Keratinocyte (primary cell): ENCODE results near the gene FARP1. TPM values are rescaled to one million over a fixed set of nuclear protein-coding genes. Genes with fewer than 3 reads are reported as not detected.

ENCODE experiments used
- DNase-seq: peaks from one replicate; pipeline ENCODE4 v3.0.0-alpha.2; 2011; ENCODE audit warnings: low read depth, missing footprints, low spot score
- FAIRE-seq: peaks from 2 replicates; lab custom pipeline; 2011; peaks lifted over from hg19 to GRCh38; lab: Jason Lieb, UNC
- H2AFZ ChIP-seq: 2 replicates; pipeline ENCODE4 v1.6.0; 2012; ENCODE audit warnings: low read length, control low read depth, inconsistent platforms; ENCODE audit not compliant: control insufficient read depth
- H3K27ac ChIP-seq: 2 replicates; pipeline ENCODE4 v1.5.1; 2011; ENCODE audit warnings: low read length; ENCODE audit not compliant: control insufficient read depth, insufficient read depth
- H3K27me3 ChIP-seq: 3 replicates; pipeline ENCODE4 v1.6.0; 2011; ENCODE audit warnings: low read length; ENCODE audit not compliant: control insufficient read depth, insufficient read depth; ENCODE audit errors: extremely low read depth
- H3K36me3 ChIP-seq, 2 experiments: 2 replicates in 1 of 2; 3 replicates in 1 of 2; pipeline ENCODE4 v1.5.1; 2011; ENCODE audit warnings: low read length in 2 of 2, mild to moderate bottlenecking in 1 of 2; ENCODE audit not compliant: control insufficient read depth in 2 of 2, insufficient read depth in 2 of 2; ENCODE audit errors: extremely low read depth in 1 of 2
- H3K4me1 ChIP-seq: 3 replicates; pipeline ENCODE4 v1.5.1; 2011; ENCODE audit warnings: low read length; ENCODE audit not compliant: control insufficient read depth, insufficient read depth; ENCODE audit errors: extremely low read depth
- H3K4me2 ChIP-seq: 3 replicates; pipeline ENCODE4 v1.6.0; 2011; ENCODE audit warnings: low read depth, low read length; ENCODE audit not compliant: control insufficient read depth, insufficient read depth; ENCODE audit errors: extremely low read depth
- H3K4me3 ChIP-seq, 3 experiments: fragments of 200-600 bp in 1 of 3; sonication (generic) in 1 of 3; 2 replicates in 2 of 3; 3 replicates in 1 of 3; pipeline ENCODE4 v1.5.1; 2011 to 2016; ENCODE audit warnings: low read length in 3 of 3, mild to moderate bottlenecking in 3 of 3, control low read depth in 2 of 3, inconsistent platforms in 1 of 3, low read depth in 1 of 3, mixed read lengths in 1 of 3, mixed run types in 1 of 3, moderate library complexity in 1 of 3; ENCODE audit not compliant: control insufficient read depth in 2 of 3, insufficient read depth in 2 of 3; ENCODE audit errors: extremely low read depth in 1 of 3
- H3K79me2 ChIP-seq: 2 replicates; pipeline ENCODE4 v1.6.0; 2012; ENCODE audit warnings: low read length; ENCODE audit not compliant: control insufficient read depth, insufficient read depth
- H3K9ac ChIP-seq: 3 replicates; pipeline ENCODE4 v1.6.0; 2011; ENCODE audit warnings: low read length; ENCODE audit not compliant: control insufficient read depth, insufficient read depth; ENCODE audit errors: extremely low read depth
- H3K9me1 ChIP-seq: 3 replicates; pipeline ENCODE4 v1.6.0; 2011; ENCODE audit warnings: low read length; ENCODE audit not compliant: control insufficient read depth, insufficient read depth; ENCODE audit errors: extremely low read depth
- H3K9me3 ChIP-seq: 2 replicates; pipeline ENCODE4 v1.5.1; 2012; ENCODE audit warnings: low read depth, low read length; ENCODE audit not compliant: control insufficient read depth
- H4K20me1 ChIP-seq: 3 replicates; pipeline ENCODE4 v1.6.0; 2011; ENCODE audit warnings: low read length; ENCODE audit not compliant: control insufficient read depth, insufficient read depth; ENCODE audit errors: extremely low read depth
- EZH2 ChIP-seq: IDR thresholded peaks from one replicate; pipeline ENCODE4 v1.6.1; 2012; ENCODE audit warnings: inconsistent platforms, mild to moderate bottlenecking, low read length, moderate library complexity
- dilution Hi-C: fragments of 300-500 bp; cut with MboI; formaldehyde crosslinking; loops from one replicate; pipeline ENCODE4 v1.7.0; 2020; ENCODE audit warnings: low sequenced_read_pairs; ENCODE audit not compliant: extremely low pct_ligation_motif_present
- polyA plus RNA-seq, 5 experiments: library from polyadenylated mRNA; depleted of rRNA in 3 of 5; stranded (reverse) in 3 of 5; stranded (forward) in 1 of 5; unstranded in 1 of 5; fragments of >200 nt; gene quantifications; 1 replicate in 1 of 5; 2 replicates in 3 of 5; 3 replicates in 1 of 5; pipeline versions ENCODE4 v1.2.1 to v1.2.3, GENCODE V29; 2011 to 2012; ENCODE audit warnings: missing spikeins in 2 of 5, low read depth in 1 of 5, low replicate concordance in 1 of 5
- TF ChIP-seq, protein P1 (sequence below), 3 experiments: IDR thresholded peaks in 1 of 3; conservative IDR thresholded peaks in 1 of 3; optimal IDR thresholded peaks in 1 of 3; 2 replicates in 2 of 3; 3 replicates in 1 of 3; pipeline versions ENCODE3 to v1.5.1; 2011; ENCODE audit warnings: low read length in 3 of 3, mild to moderate bottlenecking in 3 of 3, moderate library complexity in 2 of 3, control low read depth in 1 of 3, inconsistent platforms in 1 of 3; ENCODE audit not compliant: insufficient read depth in 2 of 3; ENCODE audit errors: extremely low read depth in 1 of 3

Gene FARP1
- polyA plus RNA-seq, 1 donor (not counting 4 experiments of a cell fraction or from before 2014, with no cell fraction given), result 10.3 TPM

DNA sequence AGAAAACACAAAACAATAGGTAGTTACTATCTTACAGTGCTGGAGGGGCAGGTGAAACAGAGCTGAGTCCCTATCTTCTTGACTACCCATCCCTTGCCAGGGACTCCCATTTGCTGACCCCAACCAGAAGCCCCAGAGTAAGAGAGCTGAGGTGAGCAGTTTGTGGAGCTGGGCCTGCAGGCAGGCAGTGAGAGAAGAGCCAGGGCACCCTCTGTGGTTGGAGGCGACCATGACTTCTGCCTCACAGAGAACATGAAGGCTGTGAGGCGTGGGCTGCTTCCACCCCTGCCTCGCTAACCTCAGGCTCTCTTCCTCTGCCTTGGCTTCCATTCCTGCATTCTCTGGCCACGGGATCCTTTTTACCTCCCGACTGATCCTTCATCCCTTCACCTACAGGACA, 81.7 kb downstream of the FARP1 start:
- Histone ChIP-seq H3K27me3 (no peaks in the 10 kb centered on the region), H3K4me2 (no peak overlapping the region), H3K4me1 (no peaks in the 10 kb centered on the region), H3K9me3 (no peaks in the 10 kb centered on the region), H3K27ac (no peak overlapping the region), H3K36me3 (no peaks in the 10 kb centered on the region), H3K9ac (no peak overlapping the region), H3K9me1 (no peaks in the 10 kb centered on the region), H3K79me2 (no peaks in the 10 kb centered on the region), H3K4me3 (no peak overlapping the region), H4K20me1 (no peaks in the 10 kb centered on the region), H2AFZ (no peak overlapping the region)
- dilution Hi-C loops, result no loop called here
- DNase-seq, result no peak
- FAIRE-seq, result no peak
- TF ChIP-seq, protein P1, sequence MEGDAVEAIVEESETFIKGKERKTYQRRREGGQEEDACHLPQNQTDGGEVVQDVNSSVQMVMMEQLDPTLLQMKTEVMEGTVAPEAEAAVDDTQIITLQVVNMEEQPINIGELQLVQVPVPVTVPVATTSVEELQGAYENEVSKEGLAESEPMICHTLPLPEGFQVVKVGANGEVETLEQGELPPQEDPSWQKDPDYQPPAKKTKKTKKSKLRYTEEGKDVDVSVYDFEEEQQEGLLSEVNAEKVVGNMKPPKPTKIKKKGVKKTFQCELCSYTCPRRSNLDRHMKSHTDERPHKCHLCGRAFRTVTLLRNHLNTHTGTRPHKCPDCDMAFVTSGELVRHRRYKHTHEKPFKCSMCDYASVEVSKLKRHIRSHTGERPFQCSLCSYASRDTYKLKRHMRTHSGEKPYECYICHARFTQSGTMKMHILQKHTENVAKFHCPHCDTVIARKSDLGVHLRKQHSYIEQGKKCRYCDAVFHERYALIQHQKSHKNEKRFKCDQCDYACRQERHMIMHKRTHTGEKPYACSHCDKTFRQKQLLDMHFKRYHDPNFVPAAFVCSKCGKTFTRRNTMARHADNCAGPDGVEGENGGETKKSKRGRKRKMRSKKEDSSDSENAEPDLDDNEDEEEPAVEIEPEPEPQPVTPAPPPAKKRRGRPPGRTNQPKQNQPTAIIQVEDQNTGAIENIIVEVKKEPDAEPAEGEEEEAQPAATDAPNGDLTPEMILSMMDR (optimal IDR thresholded peaks at IDR 0.05 in 1 of 3, IDR thresholded peaks at IDR 0.05 in 1 of 3, conservative IDR thresholded peaks at IDR 0.05 in 1 of 3; ENCODE audit: extremely low read depth in 1 of 3, insufficient read depth in 2 of 3, low read length in 3 of 3), result no peak
- no peak for TF ChIP-seq EZH2

DNA sequence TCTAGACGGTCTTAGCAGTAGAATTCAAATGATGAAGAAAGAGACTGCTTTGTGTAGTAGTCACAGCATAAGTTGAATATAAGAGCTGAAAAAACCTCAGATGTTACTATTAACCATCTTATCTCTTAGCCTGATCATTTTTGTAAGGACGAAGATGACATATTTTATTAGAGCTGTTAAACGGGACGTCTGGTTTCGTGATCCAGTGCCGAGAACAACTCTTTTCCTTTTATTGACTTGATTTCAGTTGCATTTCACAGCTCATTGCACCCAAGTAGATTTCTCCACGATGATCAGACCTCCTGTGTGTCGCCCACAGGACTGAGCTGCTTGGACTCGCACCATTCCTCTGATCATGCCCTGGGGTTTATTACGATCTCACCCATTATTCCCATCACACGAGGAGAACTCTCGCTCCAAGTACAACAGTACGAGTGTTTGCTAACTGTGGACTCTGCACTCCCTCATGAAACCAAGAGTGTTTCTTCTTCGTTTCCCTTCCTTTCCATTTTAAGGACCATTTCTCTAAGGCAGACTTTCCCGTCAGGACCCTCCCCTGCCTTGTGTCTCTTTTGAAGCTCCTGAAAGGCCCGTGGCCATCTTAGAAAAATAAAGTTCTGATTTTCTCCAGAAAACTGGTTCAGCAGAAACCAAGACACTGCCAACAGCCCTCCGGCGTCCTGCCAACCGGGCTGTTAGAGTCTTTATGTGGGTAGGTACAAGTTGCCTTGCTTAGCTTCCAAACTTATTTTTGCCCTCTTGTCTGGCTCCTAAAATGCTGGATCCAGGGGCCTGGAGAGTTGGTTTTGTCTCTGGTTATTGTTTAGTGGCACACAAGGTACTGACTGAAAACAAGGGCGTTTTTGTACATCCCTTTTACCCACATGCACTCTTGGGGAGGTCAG, 82.4 kb downstream of the FARP1 start:
- no peaks in the 10 kb centered on the region for H3K4me1 ChIP-seq
- H4K20me1 ChIP-seq, result no peaks in the 10 kb centered on the region
- H3K9ac ChIP-seq, result no peak overlapping the region
- no peaks in the 10 kb centered on the region for H3K27me3 ChIP-seq
- FAIRE-seq, result no peak
- no peaks in the 10 kb centered on the region for H3K79me2 ChIP-seq
- no peak overlapping the region for H3K27ac ChIP-seq
- TF ChIP-seq EZH2, result no peak
- TF ChIP-seq, protein P1 (optimal IDR thresholded peaks at IDR 0.05 in 1 of 3, IDR thresholded peaks at IDR 0.05 in 1 of 3, conservative IDR thresholded peaks at IDR 0.05 in 1 of 3; ENCODE audit: extremely low read depth in 1 of 3, insufficient read depth in 2 of 3, low read length in 3 of 3), result no peak
- H3K9me1 ChIP-seq, result no peaks in the 10 kb centered on the region
- H3K36me3 ChIP-seq, result no peaks in the 10 kb centered on the region
- H2AFZ ChIP-seq, result no peak overlapping the region
- H3K4me3 ChIP-seq, result no peak overlapping the region
- no peaks in the 10 kb centered on the region for H3K9me3 ChIP-seq
- no peak overlapping the region for H3K4me2 ChIP-seq
- dilution Hi-C loops, result no loop called here
- no peak for DNase-seq
